ENCODE data around the gene RNF208. TPM values are rescaled to one million over a fixed set of nuclear protein-coding genes. Genes with fewer than 3 reads are reported as not detected.
A peak's percentile ranks its signal among the peaks of the same experiment; 100 is the strongest.

Gene RNF208
- total and polyA plus RNA-seq, 8 donors: 4.0 to 7.8 (median 5.9) TPM

GRCh38 chr9:137176302-137177182 is 45.5 kb downstream of the RNF208 start:
- H3K4me3 ChIP-seq: no peak overlapping the region
- DNase-seq: no peak
- H3K9me3 ChIP-seq: no peaks in the 10 kb centered on the region
- H3K4me1 ChIP-seq: peaks cover 0 to 6% of the 10 kb centered on the region in 2 donors
- H3K27me3 ChIP-seq: peaks cover 0 to 45% of the 10 kb centered on the region in 2 donors
- peak; percentile 55 for ATAC-seq
- intact Hi-C loops (cut with DNase I): no loop called here
- H3K27ac ChIP-seq: no peak overlapping the region
- peak; percentile 19 to 27 for TF ChIP-seq CTCF (IDR thresholded peaks at IDR 0.05)
- peaks cover 0 to 49% of the 10 kb centered on the region in 2 donors for H3K36me3 ChIP-seq

GRCh38 chr9:137175345-137175961 is 46.6 kb downstream of the RNF208 start:
- no peak for TF ChIP-seq CTCF (IDR thresholded peaks at IDR 0.05)
- Histone ChIP-seq H3K4me3 (no peak overlapping the region), H3K36me3 (peaks cover 0 to 38% of the 10 kb centered on the region in 2 donors), H3K27ac (no peak overlapping the region), H3K27me3 (peaks cover 5 to 56% of the 10 kb centered on the region in 2 donors), H3K4me1 (peaks cover 0 to 6% of the 10 kb centered on the region in 2 donors), H3K9me3 (no peaks in the 10 kb centered on the region)
- ATAC-seq: no peak
- intact Hi-C loops (cut with DNase I): no loop called here
- no peak for DNase-seq

GRCh38 chr9:137174722-137175293 is 47.2 kb downstream of the RNF208 start:
- no peak overlapping the region for H3K27ac ChIP-seq
- DNase-seq (no peak), ATAC-seq (peak; percentile 9)
- intact Hi-C loops (cut with DNase I): no loop called here
- H3K4me3 ChIP-seq: no peak overlapping the region
- H3K36me3 ChIP-seq: peaks cover 0 to 32% of the 10 kb centered on the region in 2 donors
- no peaks in the 10 kb centered on the region for H3K9me3 ChIP-seq
- H3K27me3 ChIP-seq: peaks cover 11 to 63% of the 10 kb centered on the region in 2 donors
- no peak for TF ChIP-seq CTCF (IDR thresholded peaks at IDR 0.05)
- H3K4me1 ChIP-seq: peaks cover 0 to 8% of the 10 kb centered on the region in 2 donors

GRCh38 chr9:137173796-137174664 is 48.0 kb downstream of the RNF208 start:
- no peak overlapping the region for H3K27ac ChIP-seq
- no peaks in the 10 kb centered on the region for H3K9me3 ChIP-seq
- H3K4me3 ChIP-seq: no peak overlapping the region
- intact Hi-C loops (cut with DNase I): no loop called here
- peaks cover 0 to 24% of the 10 kb centered on the region in 2 donors for H3K36me3 ChIP-seq
- no peak for TF ChIP-seq CTCF (IDR thresholded peaks at IDR 0.05)
- peaks cover 0 to 15% of the 10 kb centered on the region in 2 donors for H3K4me1 ChIP-seq
- DNase-seq (no peak), ATAC-seq (no peak)
- H3K27me3 ChIP-seq: peaks cover 19 to 70% of the 10 kb centered on the region in 2 donors
